H1 (cell line): ENCODE data around the gene WBP4.

Experiments used
- TF ChIP-seq, protein P1 (sequence below), 3 experiments: IDR thresholded peaks; 1 replicate in 2 of 3; 2 replicates in 1 of 3; pipeline versions ENCODE4 v1.5.1 to v1.6.1; 2011; ENCODE audit warnings: low read length in 3 of 3, mild to moderate bottlenecking in 3 of 3, inconsistent platforms in 2 of 3, low read depth in 1 of 3, moderate library complexity in 1 of 3; ENCODE audit not compliant: insufficient read depth in 1 of 3; ENCODE audit errors: control extremely low read depth in 1 of 3
- TF ChIP-seq, protein P2 (sequence below): IDR thresholded peaks from 2 replicates; pipeline ENCODE4 v1.6.1; 2012; ENCODE audit warnings: inconsistent platforms

DNA sequence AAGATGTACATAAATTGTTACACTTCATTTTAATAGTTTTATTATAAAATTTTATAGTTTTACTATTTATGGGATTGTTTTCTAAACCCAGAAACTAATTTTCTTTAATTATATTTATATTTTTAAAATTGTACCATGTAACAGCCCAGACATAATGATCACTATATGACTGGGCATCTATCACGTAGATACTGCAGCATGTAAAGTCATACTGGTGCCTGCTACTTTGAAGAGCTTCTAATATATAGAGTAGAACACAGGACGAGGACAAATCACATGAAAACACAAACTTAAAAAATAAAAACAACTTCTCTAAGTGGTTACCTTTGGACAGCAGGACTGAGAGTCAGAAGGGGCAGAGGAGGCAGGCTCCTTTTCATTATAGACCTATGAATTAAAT lies 47.5 kb upstream of the WBP4 start:
- TF ChIP-seq, protein P1, sequence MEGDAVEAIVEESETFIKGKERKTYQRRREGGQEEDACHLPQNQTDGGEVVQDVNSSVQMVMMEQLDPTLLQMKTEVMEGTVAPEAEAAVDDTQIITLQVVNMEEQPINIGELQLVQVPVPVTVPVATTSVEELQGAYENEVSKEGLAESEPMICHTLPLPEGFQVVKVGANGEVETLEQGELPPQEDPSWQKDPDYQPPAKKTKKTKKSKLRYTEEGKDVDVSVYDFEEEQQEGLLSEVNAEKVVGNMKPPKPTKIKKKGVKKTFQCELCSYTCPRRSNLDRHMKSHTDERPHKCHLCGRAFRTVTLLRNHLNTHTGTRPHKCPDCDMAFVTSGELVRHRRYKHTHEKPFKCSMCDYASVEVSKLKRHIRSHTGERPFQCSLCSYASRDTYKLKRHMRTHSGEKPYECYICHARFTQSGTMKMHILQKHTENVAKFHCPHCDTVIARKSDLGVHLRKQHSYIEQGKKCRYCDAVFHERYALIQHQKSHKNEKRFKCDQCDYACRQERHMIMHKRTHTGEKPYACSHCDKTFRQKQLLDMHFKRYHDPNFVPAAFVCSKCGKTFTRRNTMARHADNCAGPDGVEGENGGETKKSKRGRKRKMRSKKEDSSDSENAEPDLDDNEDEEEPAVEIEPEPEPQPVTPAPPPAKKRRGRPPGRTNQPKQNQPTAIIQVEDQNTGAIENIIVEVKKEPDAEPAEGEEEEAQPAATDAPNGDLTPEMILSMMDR (IDR thresholded peaks at IDR 0.05; ENCODE audit: control extremely low read depth in 1 of 3, insufficient read depth in 1 of 3, low read depth in 1 of 3, low read length in 3 of 3): no peak
- TF ChIP-seq, protein P2, sequence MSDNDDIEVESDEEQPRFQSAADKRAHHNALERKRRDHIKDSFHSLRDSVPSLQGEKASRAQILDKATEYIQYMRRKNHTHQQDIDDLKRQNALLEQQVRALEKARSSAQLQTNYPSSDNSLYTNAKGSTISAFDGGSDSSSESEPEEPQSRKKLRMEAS: no peak
